ENCODE data around the gene CELSR1.

DNA sequence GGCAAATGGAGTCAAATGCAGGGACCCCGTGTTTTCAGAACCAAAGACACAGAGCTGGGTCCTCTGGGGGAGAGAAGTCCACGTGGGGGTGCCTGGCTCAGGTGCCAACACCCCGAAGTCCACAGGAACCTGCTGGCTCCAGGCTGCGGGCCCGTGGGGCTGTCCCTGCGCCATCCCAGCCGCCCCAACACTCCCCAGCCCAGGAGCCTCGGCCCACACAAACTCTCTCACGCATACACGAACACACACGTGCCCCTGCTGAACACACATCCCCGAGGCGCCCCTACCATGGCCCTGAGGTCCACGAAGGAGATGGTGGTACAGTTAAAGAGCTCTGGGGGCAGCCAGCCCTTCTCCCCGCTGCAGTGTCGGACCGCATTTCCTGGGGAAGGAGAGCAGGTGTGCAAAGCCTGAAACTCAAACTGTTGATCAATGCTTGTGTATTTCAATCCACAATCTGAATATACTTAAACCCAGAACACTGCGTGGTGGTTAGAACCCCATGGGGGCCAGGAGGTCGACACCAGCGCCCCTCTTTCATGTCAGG is 147.2 kb downstream of the CELSR1 start:
- TF ChIP-seq, protein P1, sequence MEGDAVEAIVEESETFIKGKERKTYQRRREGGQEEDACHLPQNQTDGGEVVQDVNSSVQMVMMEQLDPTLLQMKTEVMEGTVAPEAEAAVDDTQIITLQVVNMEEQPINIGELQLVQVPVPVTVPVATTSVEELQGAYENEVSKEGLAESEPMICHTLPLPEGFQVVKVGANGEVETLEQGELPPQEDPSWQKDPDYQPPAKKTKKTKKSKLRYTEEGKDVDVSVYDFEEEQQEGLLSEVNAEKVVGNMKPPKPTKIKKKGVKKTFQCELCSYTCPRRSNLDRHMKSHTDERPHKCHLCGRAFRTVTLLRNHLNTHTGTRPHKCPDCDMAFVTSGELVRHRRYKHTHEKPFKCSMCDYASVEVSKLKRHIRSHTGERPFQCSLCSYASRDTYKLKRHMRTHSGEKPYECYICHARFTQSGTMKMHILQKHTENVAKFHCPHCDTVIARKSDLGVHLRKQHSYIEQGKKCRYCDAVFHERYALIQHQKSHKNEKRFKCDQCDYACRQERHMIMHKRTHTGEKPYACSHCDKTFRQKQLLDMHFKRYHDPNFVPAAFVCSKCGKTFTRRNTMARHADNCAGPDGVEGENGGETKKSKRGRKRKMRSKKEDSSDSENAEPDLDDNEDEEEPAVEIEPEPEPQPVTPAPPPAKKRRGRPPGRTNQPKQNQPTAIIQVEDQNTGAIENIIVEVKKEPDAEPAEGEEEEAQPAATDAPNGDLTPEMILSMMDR (IDR thresholded peaks at IDR 0.05; ENCODE audit: insufficient read depth, low read length) = no peak
- TF ChIP-seq GABPA (IDR thresholded peaks at IDR 0.05; ENCODE audit: low read depth) (no peak), SPI1 (IDR thresholded peaks at IDR 0.05; ENCODE audit: borderline replicate concordance, low read depth) (no peak), POLR2AphosphoS5 (IDR thresholded peaks at IDR 0.05; ENCODE audit: low read depth) (no peak)
